Gastroesophageal sphincter (tissue), 3 donors: ENCODE data around the gene FKRP.

Experiments used
- POLR2A ChIP-seq, 2 donors: fragments of 450-650 bp; IDR thresholded peaks; one replicate each; pipeline ENCODE4 v1.6.1; 2017; ENCODE audit warnings: antibody characterized with exemption in 2 of 2, mild to moderate bottlenecking in 2 of 2, moderate library complexity in 1 of 2
- POLR2AphosphoS5 ChIP-seq: sonication (generic); formaldehyde crosslinking; IDR thresholded peaks from one replicate; pipeline ENCODE4 v1.6.1; 2017; ENCODE audit warnings: antibody characterized with exemption
- TF ChIP-seq, protein P1 (sequence below), 4 experiments: fragments of 200-600 bp in 2 of 4; fragments of 450-650 bp in 2 of 4; sonication (generic) in 1 of 4; IDR thresholded peaks; one replicate each; pipeline ENCODE4 v1.5.1; 2017 to 2019; ENCODE audit warnings: antibody characterized with exemption in 4 of 4, mild to moderate bottlenecking in 2 of 4, moderate library complexity in 2 of 4

DNA sequence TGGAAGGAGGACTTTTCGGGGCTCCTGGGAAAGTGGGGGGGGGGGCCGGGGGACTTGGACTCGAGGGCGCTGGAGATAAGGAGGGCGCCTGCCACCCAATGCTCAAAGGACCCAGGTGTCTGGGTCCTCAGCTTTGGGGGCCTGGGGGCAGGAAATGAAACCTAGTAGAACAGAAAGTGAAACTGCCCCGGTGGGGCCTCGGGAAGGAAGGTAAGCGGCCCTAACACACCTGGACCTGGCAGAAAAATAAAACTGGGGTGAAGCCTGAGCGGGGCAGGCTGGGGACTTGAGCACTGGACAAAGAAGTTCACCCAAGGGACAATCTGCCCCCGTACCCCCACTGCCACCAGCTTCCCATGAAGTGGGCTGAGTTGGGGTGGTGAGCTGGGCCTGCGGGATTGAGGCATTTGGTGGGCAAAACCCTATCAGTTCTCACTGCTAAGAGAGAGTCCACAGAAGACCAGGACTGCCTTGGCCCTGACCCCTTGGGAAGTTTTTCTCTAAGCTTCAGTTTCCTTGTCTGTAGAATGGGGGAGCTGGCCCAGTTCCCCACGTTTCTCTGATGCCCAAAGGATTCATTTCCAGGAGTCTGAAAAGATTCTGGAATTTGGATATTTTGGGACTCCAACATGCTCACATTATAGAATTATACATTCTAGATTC is 31.3 kb upstream of the FKRP start:
- TF ChIP-seq, protein P1, sequence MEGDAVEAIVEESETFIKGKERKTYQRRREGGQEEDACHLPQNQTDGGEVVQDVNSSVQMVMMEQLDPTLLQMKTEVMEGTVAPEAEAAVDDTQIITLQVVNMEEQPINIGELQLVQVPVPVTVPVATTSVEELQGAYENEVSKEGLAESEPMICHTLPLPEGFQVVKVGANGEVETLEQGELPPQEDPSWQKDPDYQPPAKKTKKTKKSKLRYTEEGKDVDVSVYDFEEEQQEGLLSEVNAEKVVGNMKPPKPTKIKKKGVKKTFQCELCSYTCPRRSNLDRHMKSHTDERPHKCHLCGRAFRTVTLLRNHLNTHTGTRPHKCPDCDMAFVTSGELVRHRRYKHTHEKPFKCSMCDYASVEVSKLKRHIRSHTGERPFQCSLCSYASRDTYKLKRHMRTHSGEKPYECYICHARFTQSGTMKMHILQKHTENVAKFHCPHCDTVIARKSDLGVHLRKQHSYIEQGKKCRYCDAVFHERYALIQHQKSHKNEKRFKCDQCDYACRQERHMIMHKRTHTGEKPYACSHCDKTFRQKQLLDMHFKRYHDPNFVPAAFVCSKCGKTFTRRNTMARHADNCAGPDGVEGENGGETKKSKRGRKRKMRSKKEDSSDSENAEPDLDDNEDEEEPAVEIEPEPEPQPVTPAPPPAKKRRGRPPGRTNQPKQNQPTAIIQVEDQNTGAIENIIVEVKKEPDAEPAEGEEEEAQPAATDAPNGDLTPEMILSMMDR (IDR thresholded peaks at IDR 0.05), result no peak
- TF ChIP-seq POLR2AphosphoS5 (no peak), POLR2A (IDR thresholded peaks at IDR 0.05) (no peak)
